Spinal cord (tissue), 10 donors: ENCODE measurements around the gene HTATIP2. TPM values are rescaled to one million over a fixed set of nuclear protein-coding genes. Genes with fewer than 3 reads are reported as not detected.

Source experiments
- DNase-seq, 6 donors: peaks; one replicate each; pipeline versions ENCODE4 v3.0.0 to v3.0.0-alpha.2; 2013 to 2015; ENCODE audit warnings: low spot score in 6 of 6, low read depth in 4 of 6
- H3K27ac ChIP-seq: one replicate; pipeline ENCODE4 v1.5.1; 2013; ENCODE audit warnings: low read depth, low read length, control low read depth
- H3K27me3 ChIP-seq: one replicate; pipeline ENCODE4 v1.6.1; 2013; ENCODE audit warnings: low read length; ENCODE audit not compliant: control insufficient read depth, insufficient read depth
- H3K36me3 ChIP-seq: one replicate; pipeline ENCODE4 v1.6.1; 2013; ENCODE audit warnings: low read length; ENCODE audit not compliant: control insufficient read depth, insufficient read depth
- H3K4me1 ChIP-seq: one replicate; pipeline ENCODE4 v1.6.1; 2013; ENCODE audit warnings: low read length; ENCODE audit not compliant: control insufficient read depth, insufficient read depth
- H3K4me3 ChIP-seq: one replicate; pipeline ENCODE4 v1.5.1; 2013; ENCODE audit warnings: low read depth, low read length, control low read depth
- H3K9me3 ChIP-seq: one replicate; pipeline ENCODE4 v1.6.1; 2013; ENCODE audit warnings: low read length; ENCODE audit not compliant: control insufficient read depth, insufficient read depth
- WGBS: methylation state at CpG from one replicate; pipeline ENCODE4 v1.1.5; 2013; ENCODE audit warnings: missing lambda C conversion rate; ENCODE audit not compliant: insufficient coverage; 5-methylcytosine and 5-hydroxymethylcytosine counted together
- polyA plus RNA-seq, 2 donors: library from polyadenylated mRNA; unstranded; fragments of 120-200 nt; gene quantifications; one replicate each; pipeline ENCODE4 v1.2.1, GENCODE V29; 2013; ENCODE audit not compliant: insufficient read length in 2 of 2
- total RNA-seq, 2 donors: library from RNA; depleted of rRNA in 1 of 2; stranded (reverse); fragments of 120-200 nt in 1 of 2; fragments of >200 nt in 1 of 2; gene quantifications; one replicate each; pipeline versions ENCODE4 v1.2.3 to v1.2.4, GENCODE V29; 2013 to 2014
- donor health status: healthy.

HTATIP2 gene
- total and polyA plus RNA-seq, 4 donors = 3.0 to 10.4 (median 9.8) TPM

- Histone ChIP-seq H3K9me3 (no peaks in the 10 kb centered on the region), H3K4me3 (no peak overlapping the region), H3K4me1 (no peaks in the 10 kb centered on the region), H3K27ac (no peak overlapping the region), H3K27me3 (no peaks in the 10 kb centered on the region), H3K36me3 (no peaks in the 10 kb centered on the region)
- 0% methylated on average over 1 of the region's 2 CpGs for WGBS
- no peak for DNase-seq
These were observed 58.4 kb downstream of the HTATIP2 start for GRCh38 chr11:20421946-20422345.

GRCh38 chr11:20429216-20429615 is 65.7 kb downstream of the HTATIP2 start:
- Histone ChIP-seq H3K9me3 (no peaks in the 10 kb centered on the region), H3K4me1 (no peaks in the 10 kb centered on the region), H3K36me3 (no peaks in the 10 kb centered on the region), H3K27ac (no peak overlapping the region), H3K27me3 (no peaks in the 10 kb centered on the region), H3K4me3 (no peak overlapping the region)
- WGBS = 84% methylated on average over 4 of the region's 5 CpGs
- no peak for DNase-seq

Other genes with a start within 250 kb of the HTATIP2 start
- gene DBX1, start 203.2 kb upstream of the HTATIP2 start, total RNA-seq = not detected
- under 1 TPM in 1 of 2 donors, not detected in 1; 0.15 TPM for gene DBX1, start 203.2 kb upstream of the HTATIP2 start, polyA plus RNA-seq
- 10 to 100 TPM; 23.4 to 27.7 TPM for gene PRMT3, start 24.0 kb downstream of the HTATIP2 start, total RNA-seq
- 10 to 100 TPM; 17.5 to 20.2 TPM for gene PRMT3, start 24.0 kb downstream of the HTATIP2 start, polyA plus RNA-seq
- gene SLC6A5, start 235.9 kb downstream of the HTATIP2 start, total RNA-seq = 10 to 100 TPM in 1 of 2 donors, 1 to 10 TPM in 1; 4.9 to 56.9 TPM
- 10 to 100 TPM; 29.0 to 35.5 TPM for gene SLC6A5, start 235.9 kb downstream of the HTATIP2 start, polyA plus RNA-seq